Stimulated activated CD8-positive, alpha-beta memory T cell treated with anti-CD3 and anti-CD28 coated beads, Interleukin-4, amount 100 ng/mL, for 48 hours (primary cell): ENCODE data around the gene SUSD3.
A peak's percentile ranks its signal among the peaks of the same experiment; 100 is the strongest.

Source experiments
- DNase-seq: peaks from one replicate; pipeline ENCODE4 v3.0.0-alpha.2; 2020

SUSD3 gene

GRCh38 chr9:93030642-93031628, 27.6 kb upstream of the SUSD3 start:
- DNase-seq = no peak

- DNase-seq = no peak
Measured at GRCh38 chr9:93031629-93032430, 26.7 kb upstream of the SUSD3 start.

- DNase-seq = no peak
Measured at GRCh38 chr9:93032545-93032944, 26.0 kb upstream of the SUSD3 start.

GRCh38 chr9:93033531-93033930, 25.0 kb upstream of the SUSD3 start:
- DNase-seq = no peak

GRCh38 chr9:93035106-93035660, 23.3 kb upstream of the SUSD3 start:
- DNase-seq = no peak

GRCh38 chr9:93035821-93036351, 22.6 kb upstream of the SUSD3 start:
- DNase-seq = no peak

- DNase-seq = no peak
Measured at GRCh38 chr9:93036887-93037475, 21.5 kb upstream of the SUSD3 start.

GRCh38 chr9:93037476-93037971, 21.0 kb upstream of the SUSD3 start:
- DNase-seq = no peak

GRCh38 chr9:93038918-93039317, 19.6 kb upstream of the SUSD3 start:
- no peak for DNase-seq

- no peak for DNase-seq
Measured at GRCh38 chr9:93039456-93039855, 19.0 kb upstream of the SUSD3 start.

GRCh38 chr9:93039976-93040375, 18.5 kb upstream of the SUSD3 start:
- no peak for DNase-seq

GRCh38 chr9:93040409-93040808, 18.1 kb upstream of the SUSD3 start:
- DNase-seq = no peak

GRCh38 chr9:93041108-93041802, 17.2 kb upstream of the SUSD3 start:
- DNase-seq = peak; percentile 43

GRCh38 chr9:93043122-93043521, 15.4 kb upstream of the SUSD3 start:
- DNase-seq = no peak

GRCh38 chr9:93045521-93045920, 13.0 kb upstream of the SUSD3 start:
- DNase-seq = no peak

- no peak for DNase-seq
Measured at GRCh38 chr9:93048566-93049448, 9.7 kb upstream of the SUSD3 start.

- DNase-seq = no peak
Measured at GRCh38 chr9:93049491-93049890, 9.0 kb upstream of the SUSD3 start.

- no peak for DNase-seq
Measured at GRCh38 chr9:93050231-93050630, 8.3 kb upstream of the SUSD3 start.

GRCh38 chr9:93051680-93052089, 6.8 kb upstream of the SUSD3 start:
- DNase-seq = no peak

GRCh38 chr9:93052791-93053540, 5.5 kb upstream of the SUSD3 start:
- no peak for DNase-seq
